GM19467 (cell line): ENCODE results near the gene AIMP2.
"Not testable (repeated sequence)": the region's sequence is repeated elsewhere in the genome, so short reads cannot be mapped to it uniquely, and the experiment has no call there.

Experiments
- ATAC-seq: cut with Tn5 transposase; IDR thresholded peaks from one replicate; pipeline ENCODE4 v1.9.1; 2021; ENCODE audit warnings: mild to moderate bottlenecking, moderate library complexity; ENCODE audit not compliant: unreplicated experiment

The AIMP2 gene

DNA sequence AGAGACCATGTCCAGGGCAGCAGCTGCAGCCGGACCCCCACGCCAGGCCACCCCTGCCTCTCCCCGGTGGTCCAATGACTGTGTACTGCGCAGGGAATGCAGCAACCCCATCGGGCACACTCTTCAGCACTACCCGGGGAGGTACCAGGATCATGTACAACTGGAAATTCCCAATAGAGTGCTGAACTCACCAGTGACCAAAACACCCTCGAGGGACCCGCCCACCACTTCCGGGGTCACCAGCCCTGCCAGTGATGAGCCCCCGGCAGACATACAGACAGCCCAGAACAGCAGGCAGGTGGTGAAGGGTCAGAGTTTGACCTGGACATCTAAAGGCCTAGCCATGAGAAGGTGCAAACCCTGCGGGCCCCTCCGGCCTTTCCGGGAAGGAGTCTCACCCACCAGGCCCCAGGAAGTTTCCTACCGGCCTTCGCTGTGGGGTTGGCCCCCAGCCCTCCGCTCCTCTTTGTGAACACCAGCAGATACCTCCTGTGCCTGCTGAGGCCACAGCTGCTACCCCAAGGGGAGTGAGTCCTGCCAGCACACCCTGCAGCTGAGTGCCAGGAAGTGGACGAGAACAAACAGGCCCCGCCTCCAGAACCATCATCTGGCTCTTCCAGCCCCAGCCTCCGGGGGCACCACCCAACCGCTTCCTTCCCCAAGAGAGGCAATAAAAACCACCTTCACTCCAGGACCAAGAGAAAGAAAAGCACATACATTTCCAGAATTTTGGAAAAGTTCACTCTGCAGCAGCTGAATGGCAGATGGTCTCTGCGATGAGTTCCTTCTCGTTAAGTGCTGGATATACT, 17.1 kb downstream of the AIMP2 start:
- ATAC-seq, result no peak

DNA sequence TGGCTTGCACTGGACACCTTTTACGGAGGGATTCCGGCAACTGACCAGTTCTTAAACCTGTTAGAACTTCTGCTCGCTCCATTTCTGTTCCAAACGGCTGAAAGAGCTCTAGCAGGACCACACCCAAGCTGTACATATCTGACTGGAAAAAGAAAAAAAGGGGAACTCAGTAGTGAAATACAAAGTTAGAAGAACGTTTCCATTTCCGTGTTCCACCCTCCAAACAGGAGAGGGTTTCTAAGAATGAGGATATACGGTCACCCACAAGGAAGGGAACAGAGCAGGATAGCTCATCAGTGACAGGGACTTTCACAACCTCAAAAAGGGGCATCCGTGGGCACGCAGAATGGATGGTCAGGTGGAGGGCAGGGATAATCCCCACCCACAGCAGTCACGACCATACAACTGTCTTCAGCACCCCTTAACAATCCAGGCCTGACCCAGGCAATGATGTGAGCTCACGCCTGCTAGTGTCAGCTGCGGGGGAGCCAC, 17.8 kb downstream of the AIMP2 start:
- ATAC-seq, result no peak

DNA sequence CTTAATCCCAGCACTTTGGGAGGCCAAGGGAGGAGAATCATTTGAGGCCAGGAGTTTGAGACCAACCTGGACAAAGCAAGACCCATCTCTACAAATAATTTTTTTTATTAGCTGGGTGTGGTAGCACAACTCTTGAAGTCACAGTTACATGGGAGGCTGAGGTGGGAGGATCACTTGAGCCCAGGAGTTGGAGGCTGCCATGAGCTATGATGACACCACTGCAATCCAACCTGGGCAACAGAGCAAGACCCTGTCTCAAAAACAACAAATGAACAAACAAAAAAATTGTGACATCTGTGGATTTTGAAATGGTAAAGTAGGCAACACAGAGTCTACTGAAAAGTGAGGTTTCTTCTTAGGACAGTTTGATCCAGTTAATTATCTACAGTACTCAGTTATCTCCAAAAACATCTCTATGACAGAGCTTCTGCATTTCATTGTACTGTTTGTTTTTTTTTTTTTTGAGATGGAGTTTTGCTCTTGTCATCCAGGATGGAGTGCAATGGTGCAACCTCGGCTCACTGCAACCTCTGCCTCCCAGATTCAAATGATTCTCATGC, 18.8 kb downstream of the AIMP2 start:
- ATAC-seq, result no peak

DNA sequence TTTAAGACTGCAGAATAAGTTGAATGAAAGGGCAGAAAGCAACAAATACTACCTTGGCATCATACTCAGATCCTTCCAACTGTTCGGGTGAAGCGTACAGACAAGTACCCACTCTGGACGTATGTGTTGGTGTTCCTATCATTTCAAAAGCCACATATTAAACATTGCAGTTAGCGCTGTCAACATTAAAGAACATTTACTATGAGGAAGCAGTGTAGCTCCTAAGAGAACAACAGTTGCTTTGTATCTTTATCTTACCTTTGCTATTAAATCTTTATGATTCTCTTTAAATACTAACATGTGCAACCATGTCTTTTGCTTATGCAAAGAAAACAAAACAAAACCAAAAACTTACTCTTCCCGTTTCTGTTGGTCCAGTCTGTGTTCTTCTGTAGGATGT, 19.5 kb downstream of the AIMP2 start:
- no peak for ATAC-seq

DNA sequence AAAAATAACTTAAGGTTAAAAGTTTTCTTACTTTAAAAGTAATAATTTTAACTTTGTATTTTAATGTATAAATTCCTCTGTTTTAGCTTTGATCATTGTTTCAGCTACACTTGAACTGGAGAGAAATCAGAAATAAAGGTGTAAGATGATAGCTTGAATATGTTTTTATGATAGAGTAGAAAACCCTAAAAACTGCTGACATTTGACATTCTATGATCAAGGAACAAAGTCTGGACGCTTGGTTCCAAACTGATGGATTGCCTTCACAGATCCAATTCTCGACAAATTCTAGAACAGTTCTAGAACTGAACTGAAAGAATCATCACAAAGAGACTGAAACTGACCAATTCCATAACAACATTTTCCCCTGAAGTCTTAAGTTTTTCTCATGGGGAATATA, 21.9 kb downstream of the AIMP2 start, which contains the start of gene ANKRD61:
ANKRD61 (plus strand) TSS at position 389 of the 400 bp plus-strand sequence; CDS start at position 389, 0 bp downstream.
- ATAC-seq, result no peak

DNA sequence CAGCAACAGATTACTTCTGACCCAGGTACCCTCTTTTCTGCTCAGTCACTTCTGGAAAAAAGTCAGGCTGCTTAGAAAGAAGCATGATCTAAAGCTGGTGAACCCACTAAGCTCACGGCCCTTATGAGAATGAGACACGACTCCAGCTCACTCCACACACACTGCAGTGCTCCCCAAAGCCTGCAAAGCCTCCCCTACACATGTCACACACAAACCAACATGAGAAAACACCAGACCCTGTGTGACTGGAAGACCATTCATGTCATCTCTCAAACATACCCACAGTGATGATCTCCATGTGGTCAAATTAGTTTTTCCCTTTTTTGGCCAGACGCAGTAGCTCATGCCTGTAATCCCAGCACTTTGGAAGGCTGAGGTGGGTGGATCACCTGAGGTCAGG, 22.5 kb downstream of the AIMP2 start:
- ATAC-seq, result no peak

DNA sequence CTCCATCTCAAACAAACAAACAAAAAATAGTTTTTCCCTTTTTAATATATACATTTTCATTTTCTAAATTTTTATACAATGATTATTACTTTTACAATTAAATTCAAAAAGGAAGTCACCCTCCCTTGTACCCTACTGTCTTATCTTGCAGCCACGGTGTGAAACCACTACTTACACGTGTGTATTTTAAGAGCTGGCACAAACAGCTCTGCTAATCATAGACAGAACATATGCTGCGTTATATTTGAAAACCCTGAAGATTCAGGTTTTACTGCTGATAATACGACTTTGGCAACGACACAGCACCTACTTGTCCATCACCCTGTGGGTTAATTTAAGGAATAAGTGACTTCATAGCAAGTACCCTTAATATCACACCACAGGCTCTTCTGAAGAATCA, 23.1 kb downstream of the AIMP2 start:
- no peak for ATAC-seq

DNA sequence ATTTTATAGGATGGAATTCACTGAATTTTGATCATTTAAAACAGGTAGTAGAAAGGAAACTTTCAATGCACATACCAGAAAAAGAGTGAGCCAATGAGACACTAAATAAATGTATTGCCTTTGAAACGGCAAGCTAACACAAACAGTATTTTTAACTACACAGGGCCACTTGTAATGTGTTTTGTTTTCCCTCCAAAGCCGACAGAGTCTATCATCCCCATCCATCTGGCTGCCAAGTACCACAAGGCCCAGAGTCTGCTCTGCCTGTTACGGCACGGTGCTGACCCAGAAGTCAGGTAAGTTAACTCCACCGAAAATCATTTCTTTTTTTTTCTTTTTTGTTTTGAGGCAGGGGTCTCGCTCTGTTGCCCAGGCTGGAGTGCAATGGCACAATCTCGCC, 23.6 kb downstream of the AIMP2 start:
- no peak for ATAC-seq

DNA sequence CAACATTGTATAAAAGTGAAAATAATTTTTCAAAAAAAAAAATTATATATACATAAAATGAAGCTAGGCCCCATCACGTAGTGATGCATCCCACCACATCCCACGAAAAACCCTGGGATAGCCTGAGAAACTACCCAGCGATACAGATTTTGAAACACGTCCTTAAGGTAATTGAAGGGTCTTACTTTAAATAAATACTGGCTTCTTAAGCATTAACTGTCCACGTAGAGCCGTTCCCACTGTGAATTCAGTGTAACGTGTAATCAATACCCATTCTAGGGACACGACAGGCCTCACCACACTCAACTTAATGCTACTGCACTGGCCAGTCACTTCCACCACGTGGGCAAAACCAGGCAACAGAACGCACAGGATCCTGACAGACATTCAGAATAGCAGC, 26.1 kb downstream of the AIMP2 start:
- no peak for ATAC-seq

DNA sequence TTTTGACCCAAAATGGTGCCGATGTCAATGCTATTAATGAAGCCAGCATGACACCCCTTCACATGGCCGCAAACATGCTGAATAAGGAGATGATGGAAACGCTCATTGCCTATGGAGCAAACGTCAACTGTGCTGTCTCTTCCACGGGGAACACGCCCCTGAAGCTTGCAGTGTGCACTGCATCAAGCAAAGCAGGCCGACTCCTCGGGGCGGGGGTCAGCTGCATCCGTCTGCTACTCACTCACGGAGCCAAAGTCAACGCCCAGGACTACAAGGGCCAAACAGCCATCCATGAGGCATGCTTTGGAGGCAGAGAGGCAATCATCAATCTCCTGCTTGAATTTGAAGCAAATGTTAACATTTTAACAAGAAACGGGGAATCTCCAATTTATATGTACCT, 26.6 kb downstream of the AIMP2 start:
- no peak for ATAC-seq

DNA sequence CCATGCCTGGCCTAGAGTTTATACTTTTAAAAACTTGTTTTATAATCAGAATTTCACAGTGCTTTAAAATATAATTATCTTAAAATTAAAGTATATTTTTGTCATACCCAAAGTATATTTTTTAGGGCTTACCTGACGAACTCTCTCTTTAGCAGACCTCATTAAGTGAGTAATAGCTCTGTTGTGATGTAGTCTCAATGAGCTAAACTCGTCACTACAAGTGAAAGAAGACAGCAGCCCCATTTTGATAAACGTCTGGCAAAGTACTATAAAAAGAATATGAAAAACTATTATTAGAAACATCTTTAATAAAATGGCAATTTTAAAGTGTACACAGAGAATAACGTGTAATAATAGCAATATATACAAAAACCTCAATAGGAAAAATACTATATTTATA, 40.7 kb downstream of the AIMP2 start:
- ATAC-seq, result no peak

DNA sequence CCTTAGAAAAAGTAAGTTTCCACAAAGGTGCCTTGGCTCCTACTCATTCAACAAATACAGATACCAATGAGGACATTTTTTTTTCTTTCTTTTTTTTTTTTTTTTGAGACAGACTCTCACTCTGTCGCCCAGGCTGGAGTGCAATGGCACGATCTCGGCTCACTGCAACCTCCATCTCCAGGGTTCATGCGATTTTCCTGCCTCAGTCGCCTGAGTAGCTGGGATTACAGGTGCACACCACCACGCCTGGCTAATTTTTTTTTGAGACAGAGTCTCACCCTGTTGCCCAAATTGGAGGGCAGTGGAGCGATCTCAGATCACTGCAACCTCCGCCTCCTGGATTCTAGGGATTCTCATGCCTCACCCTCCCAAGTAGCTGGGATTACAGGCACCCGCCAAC, 42.1 kb downstream of the AIMP2 start:
- ATAC-seq, result not testable (repeated sequence)

DNA sequence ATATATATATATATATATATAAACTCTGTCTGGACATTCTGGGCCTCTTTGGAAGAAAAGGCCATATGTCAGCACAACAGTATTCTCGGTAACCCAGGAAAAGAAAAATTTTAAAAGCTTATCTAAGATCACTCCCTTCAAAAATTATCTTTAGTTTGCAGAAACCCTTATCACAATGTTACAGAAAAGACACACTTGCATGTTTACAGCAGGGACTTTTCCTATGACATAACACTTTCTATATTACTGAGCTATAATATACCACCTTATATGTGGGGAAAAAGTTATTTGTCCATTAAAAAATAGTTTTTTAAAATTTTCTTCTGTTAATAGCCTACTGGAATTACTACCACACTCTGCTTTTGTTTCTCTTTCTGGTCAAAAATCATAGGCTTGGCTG, 47.5 kb downstream of the AIMP2 start:
- ATAC-seq, result no peak

DNA sequence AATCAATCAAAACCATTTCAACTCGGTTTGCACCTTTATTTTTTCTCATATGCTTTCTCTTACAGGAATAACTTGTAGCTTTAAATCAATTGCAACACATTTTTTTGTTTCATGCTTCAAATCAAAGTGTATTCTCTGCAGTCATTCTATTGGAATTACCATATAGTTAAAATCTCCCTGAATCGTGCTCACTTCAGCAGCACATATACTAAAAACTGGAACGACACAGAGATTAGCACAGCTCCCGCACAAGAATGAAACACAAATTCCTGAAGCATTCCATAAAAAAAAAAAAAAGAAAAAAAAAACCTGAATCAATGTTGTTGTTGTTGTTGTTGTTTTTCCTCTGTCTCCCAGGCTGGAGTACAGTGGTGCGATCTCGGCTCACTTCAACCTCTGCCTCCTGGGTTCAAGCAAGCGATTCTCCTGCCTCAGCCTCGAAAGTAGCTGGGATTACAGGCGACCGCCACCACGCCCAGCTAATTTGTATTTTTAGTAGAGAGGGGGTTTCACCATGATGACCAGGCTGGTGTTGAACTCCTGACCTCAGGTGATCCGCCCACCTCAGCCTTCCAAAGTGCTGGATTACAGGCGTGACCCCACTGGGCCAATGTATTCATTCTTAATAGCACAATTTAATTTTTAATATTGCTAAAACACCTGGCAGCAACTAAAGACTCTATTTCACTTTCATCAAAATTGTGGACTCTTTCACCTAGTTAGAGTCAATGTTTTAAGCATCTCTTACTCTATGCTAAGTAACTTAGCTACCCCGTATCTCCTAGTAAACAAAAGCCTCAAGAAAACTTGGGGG, 48.5 kb downstream of the AIMP2 start:
- ATAC-seq, result no peak

DNA sequence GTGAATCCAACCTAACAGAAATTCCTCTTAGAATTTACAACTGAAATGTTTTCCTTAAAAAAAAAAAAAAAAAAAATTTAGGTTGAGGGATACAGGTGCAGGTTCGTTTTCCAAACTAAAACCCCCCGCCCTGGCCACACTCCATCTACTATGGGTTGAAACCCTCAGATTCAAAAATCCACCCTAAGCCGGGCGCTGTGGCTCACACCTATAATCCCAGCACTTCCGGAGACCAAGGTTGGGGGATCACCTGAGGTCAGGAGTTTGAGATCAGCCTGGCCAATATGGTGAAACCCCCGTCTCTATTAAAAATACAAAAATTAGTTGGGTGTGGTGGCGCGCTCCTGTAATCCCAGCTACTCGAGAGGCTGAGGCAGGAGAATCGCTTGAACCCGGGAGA, 50.9 kb downstream of the AIMP2 start:
- not testable (repeated sequence) for ATAC-seq

DNA sequence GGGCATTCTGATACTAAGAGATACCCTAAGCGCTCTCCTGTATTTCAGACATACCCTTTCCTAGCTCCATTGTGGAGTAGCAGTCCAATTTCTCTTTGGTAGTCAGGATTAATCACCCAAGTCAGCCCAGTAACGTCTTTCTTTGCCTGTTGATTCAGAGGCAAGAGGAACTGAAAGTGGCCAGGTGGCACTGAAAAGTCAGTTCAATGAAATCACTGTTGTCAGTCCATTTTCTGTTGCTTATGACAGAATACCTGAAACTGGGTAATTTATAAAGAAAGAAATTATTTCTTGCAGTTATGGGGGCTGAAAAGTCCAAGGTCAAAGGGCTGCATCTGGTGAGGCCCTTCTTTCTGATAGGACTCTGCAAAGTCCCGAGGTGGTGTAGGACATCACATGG, 62.3 kb downstream of the AIMP2 start:
- peak; percentile 59 for ATAC-seq
